ENCODE measurements around the gene RPL28.

GRCh38 chr19:55368701-55369563, 16.8 kb upstream of the RPL28 start:
- TF ChIP-seq POLR2AphosphoS5 (IDR thresholded peaks at IDR 0.05; ENCODE audit: low read depth, low read length) = no peak
- TF ChIP-seq REST (IDR thresholded peaks at IDR 0.05; ENCODE audit: insufficient read depth in 1 of 2, low read depth in 2 of 2, low read length in 2 of 2) = no peak
- TF ChIP-seq TAF1 (IDR thresholded peaks at IDR 0.05; ENCODE audit: borderline replicate concordance, insufficient read depth, low read length) = no peak
- TF ChIP-seq SIN3A (IDR thresholded peaks at IDR 0.05; ENCODE audit: borderline replicate concordance, insufficient read depth, low read length) = no peak
- no peak for TF ChIP-seq FOXP2 (optimal IDR thresholded peaks at IDR 0.05; ENCODE audit: borderline replicate concordance, extremely low read depth, extremely low read length, insufficient read depth)

Data from PFSK-1 (cell line).